GM23338 (cell line): ENCODE data around the gene PCNX3. TPM values are rescaled to one million over a fixed set of nuclear protein-coding genes. Genes with fewer than 3 reads are reported as not detected.

Experiments
- ATAC-seq: fragments of 200-7000 bp; cut with Tn5 transposase; 3 replicates; pipeline ENCODE4 v1.9.1; 2020
- DNase-seq: peaks from one replicate; pipeline ENCODE4 v3.0.0-alpha.2; 2015; ENCODE audit warnings: low spot score
- H2AFZ ChIP-seq: fragments of 200-600 bp; sonication (generic); 2 replicates; pipeline ENCODE4 v1.8.0; 2016; ENCODE audit warnings: antibody characterized with exemption, mild to moderate bottlenecking, moderate library complexity
- H3F3A ChIP-seq: fragments of 200-600 bp; sonication (generic); replicated peaks from 2 replicates; pipeline ENCODE4 v1.8.0; 2017; ENCODE audit warnings: antibody characterized with exemption, mixed run types, low read depth
- H3K27ac ChIP-seq: fragments of 200-600 bp; sonication (generic); 2 replicates; pipeline ENCODE4 v1.6.1; 2016; ENCODE audit warnings: low read depth
- H3K27me3 ChIP-seq: fragments of 200-600 bp; sonication (generic); 2 replicates; pipeline ENCODE4 v1.8.0; 2016; ENCODE audit warnings: mild to moderate bottlenecking, mixed run types, moderate library complexity; ENCODE audit not compliant: insufficient read depth
- H3K36me3 ChIP-seq: fragments of 200-600 bp; sonication (generic); 2 replicates; pipeline ENCODE4 v1.8.0; 2016; ENCODE audit warnings: mild to moderate bottlenecking; ENCODE audit not compliant: insufficient read depth
- H3K4me1 ChIP-seq: fragments of 200-600 bp; sonication (generic); 2 replicates; pipeline ENCODE4 v1.8.0; 2016; ENCODE audit warnings: mild to moderate bottlenecking, moderate library complexity; ENCODE audit not compliant: insufficient read depth
- H3K4me2 ChIP-seq: fragments of 200-600 bp; sonication (generic); 2 replicates; pipeline ENCODE4 v1.7.1; 2017; ENCODE audit warnings: mixed run types
- H3K4me3 ChIP-seq: fragments of 200-600 bp; sonication (generic); 2 replicates; pipeline ENCODE4 v1.6.1; 2016; ENCODE audit warnings: mixed run types
- H3K79me2 ChIP-seq: fragments of 200-600 bp; sonication (generic); replicated peaks from 2 replicates; pipeline ENCODE4 v1.8.0; 2017; ENCODE audit warnings: mild to moderate bottlenecking; ENCODE audit not compliant: insufficient read depth
- H3K9me2 ChIP-seq: fragments of 200-600 bp; sonication (generic); 2 replicates; pipeline ENCODE4 v1.8.0; 2017; ENCODE audit not compliant: insufficient read depth
- H4K20me1 ChIP-seq: fragments of 200-600 bp; sonication (generic); replicated peaks from 2 replicates; pipeline ENCODE4 v1.8.0; 2017; ENCODE audit warnings: mild to moderate bottlenecking; ENCODE audit not compliant: insufficient read depth
- H3K27ac Mint-ChIP-seq: 2 replicates; pipeline ENCODE4 v1.8.0; 2020; ENCODE audit warnings: inconsistent platforms, mild to moderate bottlenecking, moderate library complexity, mixed read lengths
- H3K27me3 Mint-ChIP-seq: 3 replicates; pipeline ENCODE4 v1.8.0; 2022; ENCODE audit warnings: low read depth, mild to moderate bottlenecking, moderate library complexity, mixed read lengths, inconsistent platforms; ENCODE audit not compliant: insufficient read depth, poor library complexity
- H3K36me3 Mint-ChIP-seq: 3 replicates; pipeline ENCODE4 v1.8.0; 2021; ENCODE audit warnings: low read depth, mild to moderate bottlenecking, inconsistent platforms, moderate library complexity, mixed read lengths
- H3K4me1 Mint-ChIP-seq: 3 replicates; pipeline ENCODE4 v1.8.0; 2020; ENCODE audit warnings: mild to moderate bottlenecking, inconsistent platforms, mixed read lengths
- H3K4me3 Mint-ChIP-seq: 3 replicates; pipeline ENCODE4 v1.8.0; 2021; ENCODE audit warnings: moderate library complexity, mild to moderate bottlenecking, inconsistent platforms, mixed read lengths
- H3K9me3 Mint-ChIP-seq: 3 replicates; pipeline ENCODE4 v1.8.0; 2020; ENCODE audit warnings: moderate library complexity, mild to moderate bottlenecking, inconsistent platforms, mixed read lengths
- CREB1 ChIP-seq: fragments of 250-450 bp; sonication (Bioruptor Pico); IDR thresholded peaks from 2 replicates; pipeline ENCODE4 v1.5.0; 2020; ENCODE audit warnings: low read depth, mild to moderate bottlenecking, moderate library complexity
- EZH2 ChIP-seq: fragments of 200-600 bp; sonication (generic); IDR thresholded peaks from one replicate; pipeline ENCODE4 v1.8.0; 2017; ENCODE audit warnings: antibody characterized with exemption, mild to moderate bottlenecking, low read depth; ENCODE audit not compliant: unreplicated experiment
- EZH2phosphoT487 ChIP-seq: fragments of 200-600 bp; sonication (generic); IDR thresholded peaks from one replicate; pipeline ENCODE4 v1.8.1; 2018; ENCODE audit warnings: antibody characterized with exemption; ENCODE audit not compliant: unreplicated experiment
- JUNB ChIP-seq: IDR thresholded peaks from one replicate; pipeline ENCODE4 v1.6.1; 2016; ENCODE audit warnings: antibody characterized with exemption; ENCODE audit not compliant: unreplicated experiment
- NANOG ChIP-seq: IDR thresholded peaks from 2 replicates; pipeline ENCODE4 v1.6.1; 2016; ENCODE audit warnings: antibody characterized with exemption, borderline replicate concordance
- POLR2AphosphoS5 ChIP-seq: IDR thresholded peaks from 2 replicates; pipeline ENCODE4 v1.6.1; 2016; ENCODE audit warnings: antibody characterized with exemption, low read depth
- STAT1 ChIP-seq: IDR thresholded peaks from one replicate; pipeline ENCODE4 v1.6.1; 2016; ENCODE audit warnings: antibody characterized with exemption; ENCODE audit not compliant: unreplicated experiment
- ZNF114 ChIP-seq: fragments of 250-450 bp; sonication (Bioruptor Pico); IDR thresholded peaks from 2 replicates; pipeline ENCODE4 v1.5.0; 2020; ENCODE audit warnings: mild to moderate bottlenecking, moderate library complexity
- ZNF331 ChIP-seq: fragments of 250-450 bp; sonication (Bioruptor Pico); IDR thresholded peaks from 2 replicates; pipeline ENCODE4 v1.5.0; 2020; ENCODE audit warnings: low read depth, mild to moderate bottlenecking, moderate library complexity
- polyA plus RNA-seq: library from polyadenylated mRNA; unstranded; fragments of >200 nt; fragmentation: Nextera tagmentation; extraction: Ambion mirVana; gene quantifications from 2 replicates; pipeline ENCODE4 v1.2.1, GENCODE V29; 2016
- total RNA-seq: library from RNA; depleted of rRNA; stranded (reverse); fragments of >200 nt; shearing (Covaris generic); gene quantifications from 2 replicates; pipeline ENCODE4 v1.2.3, GENCODE V29; 2014
- TF ChIP-seq, protein P1 (sequence below): IDR thresholded peaks from one replicate; pipeline ENCODE4 v1.6.1; 2018; ENCODE audit warnings: antibody characterized with exemption; ENCODE audit not compliant: unreplicated experiment
- TF ChIP-seq, protein P2 (sequence below): fragments of 250-450 bp; sonication (Bioruptor Pico); IDR thresholded peaks from 2 replicates; pipeline ENCODE4 v1.5.0; 2020; ENCODE audit warnings: mild to moderate bottlenecking, moderate library complexity
- TF ChIP-seq, protein P3 (sequence below), 2 experiments: fragments of 200-600 bp in 1 of 2; sonication (generic) in 1 of 2; conservative IDR thresholded peaks; 2 replicates each; pipeline versions ENCODE4 v1.5.1 to v1.6.1; 2016 to 2017; ENCODE audit warnings: antibody characterized with exemption in 2 of 2, low read depth in 2 of 2, mild to moderate bottlenecking in 2 of 2, moderate library complexity in 1 of 2
- TF ChIP-seq, protein P4 (sequence below): IDR thresholded peaks from 2 replicates; pipeline ENCODE4 v1.6.1; 2016; ENCODE audit warnings: antibody characterized with exemption

Gene PCNX3
- total and polyA plus RNA-seq, 2 experiments from 2014 or later, result 8.7 to 52.2 TPM

DNA sequence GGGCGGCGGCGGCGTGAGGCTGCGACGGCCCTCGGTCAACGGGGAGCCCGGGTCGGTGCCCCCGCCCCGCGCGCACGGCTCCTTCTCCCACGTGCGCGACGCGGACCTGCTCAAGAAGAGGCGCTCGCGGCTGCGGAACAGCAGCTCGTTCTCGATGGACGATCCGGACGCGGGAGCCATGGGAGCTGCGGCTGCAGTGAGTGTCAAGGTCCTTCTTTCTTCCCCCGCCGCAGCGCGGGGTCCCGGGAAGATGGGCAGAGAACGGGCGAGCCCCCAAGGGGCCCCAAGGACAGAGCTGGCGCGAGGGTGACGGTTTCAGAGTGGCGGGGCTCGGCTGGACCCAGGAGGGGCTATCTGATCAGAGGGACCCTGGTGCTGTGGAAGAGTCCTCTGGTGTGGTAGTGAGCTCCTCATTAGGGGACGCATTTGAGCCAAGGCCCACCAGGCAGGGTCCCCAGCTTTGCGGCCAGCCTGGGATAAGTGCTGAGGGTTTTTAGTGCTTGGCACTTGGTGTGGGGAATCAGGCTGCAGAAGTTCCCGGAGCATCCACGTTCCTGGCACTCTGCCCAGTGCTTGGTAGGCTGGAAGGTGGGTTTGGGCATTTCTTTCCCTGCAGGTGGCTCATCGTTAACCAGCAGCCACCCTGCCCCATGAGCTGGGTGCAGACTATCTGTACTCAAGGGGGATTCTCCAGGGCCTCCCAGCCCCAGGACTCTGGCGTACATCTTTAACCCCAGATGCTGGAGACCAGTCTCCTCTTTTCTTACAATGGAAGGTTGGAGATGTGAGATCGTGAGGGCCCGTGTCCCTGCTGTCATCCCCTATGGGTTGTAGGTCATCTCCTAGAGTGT, 30.0 kb upstream of the PCNX3 start:
- H3K9me3 Mint-ChIP-seq, result no peaks in the 10 kb centered on the region
- H3K4me1 ChIP-seq, result no peaks in the 10 kb centered on the region
- H3K27ac ChIP-seq, result no peak overlapping the region
- ATAC-seq (no peak), DNase-seq (peak; percentile 46)
- H3K9me2 ChIP-seq, result no peaks in the 10 kb centered on the region
- no peak overlapping the region for H3K27ac Mint-ChIP-seq
- H3K36me3 ChIP-seq, result no peaks in the 10 kb centered on the region
- H3K79me2 ChIP-seq, result no peaks in the 10 kb centered on the region
- peaks cover 67% of the 10 kb centered on the region for H3K27me3 ChIP-seq
- no peaks in the 10 kb centered on the region for H4K20me1 ChIP-seq
- H3K4me2 ChIP-seq, result peak overlapping the region; percentile 91; the same call in 1 of the 2 replicates
- H3K27me3 Mint-ChIP-seq, result peaks cover 62% of the 10 kb centered on the region
- H3K4me1 Mint-ChIP-seq, result peaks cover 15% of the 10 kb centered on the region
- no peak overlapping the region for H2AFZ ChIP-seq
- no peak overlapping the region; the same call in 2 of the 3 replicates for H3K4me3 Mint-ChIP-seq
- peaks cover 2% of the 10 kb centered on the region; the same call in 1 of the 3 replicates for H3K36me3 Mint-ChIP-seq
- H3F3A ChIP-seq, result peaks cover 13% of the 10 kb centered on the region
- H3K4me3 ChIP-seq, result peak overlapping the region; percentile 53; the same call in 1 of the 2 replicates
- TF ChIP-seq EZH2phosphoT487 (no peak), EZH2 (no peak), CREB1 (CRISPR knock-in tag) (no peak), STAT1 (no peak), ZNF114 (no peak), ZNF331 (CRISPR knock-in tag) (no peak), NANOG (no peak), POLR2AphosphoS5 (no peak), JUNB (no peak)
- TF ChIP-seq, protein P1, sequence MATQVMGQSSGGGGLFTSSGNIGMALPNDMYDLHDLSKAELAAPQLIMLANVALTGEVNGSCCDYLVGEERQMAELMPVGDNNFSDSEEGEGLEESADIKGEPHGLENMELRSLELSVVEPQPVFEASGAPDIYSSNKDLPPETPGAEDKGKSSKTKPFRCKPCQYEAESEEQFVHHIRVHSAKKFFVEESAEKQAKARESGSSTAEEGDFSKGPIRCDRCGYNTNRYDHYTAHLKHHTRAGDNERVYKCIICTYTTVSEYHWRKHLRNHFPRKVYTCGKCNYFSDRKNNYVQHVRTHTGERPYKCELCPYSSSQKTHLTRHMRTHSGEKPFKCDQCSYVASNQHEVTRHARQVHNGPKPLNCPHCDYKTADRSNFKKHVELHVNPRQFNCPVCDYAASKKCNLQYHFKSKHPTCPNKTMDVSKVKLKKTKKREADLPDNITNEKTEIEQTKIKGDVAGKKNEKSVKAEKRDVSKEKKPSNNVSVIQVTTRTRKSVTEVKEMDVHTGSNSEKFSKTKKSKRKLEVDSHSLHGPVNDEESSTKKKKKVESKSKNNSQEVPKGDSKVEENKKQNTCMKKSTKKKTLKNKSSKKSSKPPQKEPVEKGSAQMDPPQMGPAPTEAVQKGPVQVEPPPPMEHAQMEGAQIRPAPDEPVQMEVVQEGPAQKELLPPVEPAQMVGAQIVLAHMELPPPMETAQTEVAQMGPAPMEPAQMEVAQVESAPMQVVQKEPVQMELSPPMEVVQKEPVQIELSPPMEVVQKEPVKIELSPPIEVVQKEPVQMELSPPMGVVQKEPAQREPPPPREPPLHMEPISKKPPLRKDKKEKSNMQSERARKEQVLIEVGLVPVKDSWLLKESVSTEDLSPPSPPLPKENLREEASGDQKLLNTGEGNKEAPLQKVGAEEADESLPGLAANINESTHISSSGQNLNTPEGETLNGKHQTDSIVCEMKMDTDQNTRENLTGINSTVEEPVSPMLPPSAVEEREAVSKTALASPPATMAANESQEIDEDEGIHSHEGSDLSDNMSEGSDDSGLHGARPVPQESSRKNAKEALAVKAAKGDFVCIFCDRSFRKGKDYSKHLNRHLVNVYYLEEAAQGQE, result no peak
- TF ChIP-seq, protein P2, sequence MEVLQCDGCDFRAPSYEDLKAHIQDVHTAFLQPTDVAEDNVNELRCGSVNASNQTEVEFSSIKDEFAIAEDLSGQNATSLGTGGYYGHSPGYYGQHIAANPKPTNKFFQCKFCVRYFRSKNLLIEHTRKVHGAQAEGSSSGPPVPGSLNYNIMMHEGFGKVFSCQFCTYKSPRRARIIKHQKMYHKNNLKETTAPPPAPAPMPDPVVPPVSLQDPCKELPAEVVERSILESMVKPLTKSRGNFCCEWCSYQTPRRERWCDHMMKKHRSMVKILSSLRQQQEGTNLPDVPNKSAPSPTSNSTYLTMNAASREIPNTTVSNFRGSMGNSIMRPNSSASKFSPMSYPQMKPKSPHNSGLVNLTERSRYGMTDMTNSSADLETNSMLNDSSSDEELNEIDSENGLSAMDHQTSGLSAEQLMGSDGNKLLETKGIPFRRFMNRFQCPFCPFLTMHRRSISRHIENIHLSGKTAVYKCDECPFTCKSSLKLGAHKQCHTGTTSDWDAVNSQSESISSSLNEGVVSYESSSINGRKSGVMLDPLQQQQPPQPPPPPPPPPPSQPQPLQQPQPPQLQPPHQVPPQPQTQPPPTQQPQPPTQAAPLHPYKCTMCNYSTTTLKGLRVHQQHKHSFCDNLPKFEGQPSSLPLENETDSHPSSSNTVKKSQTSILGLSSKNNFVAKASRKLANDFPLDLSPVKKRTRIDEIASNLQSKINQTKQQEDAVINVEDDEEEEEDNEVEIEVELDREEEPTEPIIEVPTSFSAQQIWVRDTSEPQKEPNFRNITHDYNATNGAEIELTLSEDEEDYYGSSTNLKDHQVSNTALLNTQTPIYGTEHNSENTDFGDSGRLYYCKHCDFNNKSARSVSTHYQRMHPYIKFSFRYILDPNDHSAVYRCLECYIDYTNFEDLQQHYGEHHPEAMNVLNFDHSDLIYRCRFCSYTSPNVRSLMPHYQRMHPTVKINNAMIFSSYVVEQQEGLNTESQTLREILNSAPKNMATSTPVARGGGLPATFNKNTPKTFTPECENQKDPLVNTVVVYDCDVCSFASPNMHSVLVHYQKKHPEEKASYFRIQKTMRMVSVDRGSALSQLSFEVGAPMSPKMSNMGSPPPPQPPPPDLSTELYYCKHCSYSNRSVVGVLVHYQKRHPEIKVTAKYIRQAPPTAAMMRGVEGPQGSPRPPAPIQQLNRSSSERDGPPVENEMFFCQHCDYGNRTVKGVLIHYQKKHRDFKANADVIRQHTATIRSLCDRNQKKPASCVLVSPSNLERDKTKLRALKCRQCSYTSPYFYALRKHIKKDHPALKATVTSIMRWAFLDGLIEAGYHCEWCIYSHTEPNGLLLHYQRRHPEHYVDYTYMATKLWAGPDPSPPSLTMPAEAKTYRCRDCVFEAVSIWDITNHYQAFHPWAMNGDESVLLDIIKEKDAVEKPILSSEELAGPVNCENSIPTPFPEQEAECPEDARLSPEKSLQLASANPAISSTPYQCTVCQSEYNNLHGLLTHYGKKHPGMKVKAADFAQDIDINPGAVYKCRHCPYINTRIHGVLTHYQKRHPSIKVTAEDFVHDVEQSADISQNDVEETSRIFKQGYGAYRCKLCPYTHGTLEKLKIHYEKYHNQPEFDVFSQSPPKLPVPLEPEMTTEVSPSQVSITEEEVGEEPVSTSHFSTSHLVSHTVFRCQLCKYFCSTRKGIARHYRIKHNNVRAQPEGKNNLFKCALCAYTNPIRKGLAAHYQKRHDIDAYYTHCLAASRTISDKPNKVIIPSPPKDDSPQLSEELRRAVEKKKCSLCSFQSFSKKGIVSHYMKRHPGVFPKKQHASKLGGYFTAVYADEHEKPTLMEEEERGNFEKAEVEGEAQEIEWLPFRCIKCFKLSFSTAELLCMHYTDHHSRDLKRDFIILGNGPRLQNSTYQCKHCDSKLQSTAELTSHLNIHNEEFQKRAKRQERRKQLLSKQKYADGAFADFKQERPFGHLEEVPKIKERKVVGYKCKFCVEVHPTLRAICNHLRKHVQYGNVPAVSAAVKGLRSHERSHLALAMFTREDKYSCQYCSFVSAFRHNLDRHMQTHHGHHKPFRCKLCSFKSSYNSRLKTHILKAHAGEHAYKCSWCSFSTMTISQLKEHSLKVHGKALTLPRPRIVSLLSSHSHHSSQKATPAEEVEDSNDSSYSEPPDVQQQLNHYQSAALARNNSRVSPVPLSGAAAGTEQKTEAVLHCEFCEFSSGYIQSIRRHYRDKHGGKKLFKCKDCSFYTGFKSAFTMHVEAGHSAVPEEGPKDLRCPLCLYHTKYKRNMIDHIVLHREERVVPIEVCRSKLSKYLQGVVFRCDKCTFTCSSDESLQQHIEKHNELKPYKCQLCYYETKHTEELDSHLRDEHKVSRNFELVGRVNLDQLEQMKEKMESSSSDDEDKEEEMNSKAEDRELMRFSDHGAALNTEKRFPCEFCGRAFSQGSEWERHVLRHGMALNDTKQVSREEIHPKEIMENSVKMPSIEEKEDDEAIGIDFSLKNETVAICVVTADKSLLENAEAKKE (CRISPR knock-in tag), result no peak
- TF ChIP-seq, protein P3, sequence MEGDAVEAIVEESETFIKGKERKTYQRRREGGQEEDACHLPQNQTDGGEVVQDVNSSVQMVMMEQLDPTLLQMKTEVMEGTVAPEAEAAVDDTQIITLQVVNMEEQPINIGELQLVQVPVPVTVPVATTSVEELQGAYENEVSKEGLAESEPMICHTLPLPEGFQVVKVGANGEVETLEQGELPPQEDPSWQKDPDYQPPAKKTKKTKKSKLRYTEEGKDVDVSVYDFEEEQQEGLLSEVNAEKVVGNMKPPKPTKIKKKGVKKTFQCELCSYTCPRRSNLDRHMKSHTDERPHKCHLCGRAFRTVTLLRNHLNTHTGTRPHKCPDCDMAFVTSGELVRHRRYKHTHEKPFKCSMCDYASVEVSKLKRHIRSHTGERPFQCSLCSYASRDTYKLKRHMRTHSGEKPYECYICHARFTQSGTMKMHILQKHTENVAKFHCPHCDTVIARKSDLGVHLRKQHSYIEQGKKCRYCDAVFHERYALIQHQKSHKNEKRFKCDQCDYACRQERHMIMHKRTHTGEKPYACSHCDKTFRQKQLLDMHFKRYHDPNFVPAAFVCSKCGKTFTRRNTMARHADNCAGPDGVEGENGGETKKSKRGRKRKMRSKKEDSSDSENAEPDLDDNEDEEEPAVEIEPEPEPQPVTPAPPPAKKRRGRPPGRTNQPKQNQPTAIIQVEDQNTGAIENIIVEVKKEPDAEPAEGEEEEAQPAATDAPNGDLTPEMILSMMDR (conservative IDR thresholded peaks at IDR 0.05; ENCODE audit: low read depth in 2 of 2), result no peak
- TF ChIP-seq, protein P4, sequence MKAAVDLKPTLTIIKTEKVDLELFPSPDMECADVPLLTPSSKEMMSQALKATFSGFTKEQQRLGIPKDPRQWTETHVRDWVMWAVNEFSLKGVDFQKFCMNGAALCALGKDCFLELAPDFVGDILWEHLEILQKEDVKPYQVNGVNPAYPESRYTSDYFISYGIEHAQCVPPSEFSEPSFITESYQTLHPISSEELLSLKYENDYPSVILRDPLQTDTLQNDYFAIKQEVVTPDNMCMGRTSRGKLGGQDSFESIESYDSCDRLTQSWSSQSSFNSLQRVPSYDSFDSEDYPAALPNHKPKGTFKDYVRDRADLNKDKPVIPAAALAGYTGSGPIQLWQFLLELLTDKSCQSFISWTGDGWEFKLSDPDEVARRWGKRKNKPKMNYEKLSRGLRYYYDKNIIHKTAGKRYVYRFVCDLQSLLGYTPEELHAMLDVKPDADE, result no peak
